Activated naive CD8-positive, alpha-beta T cell treated with anti-CD3 and anti-CD28 coated beads, Interleukin-2, amount 10 ng/mL, durations not matched to agents 7 days and 5 days (primary cell): Measurements from ENCODE around the gene DNAL1. TPM values are rescaled to one million over a fixed set of nuclear protein-coding genes. Genes with fewer than 3 reads are reported as not detected.
"Not testable (repeated sequence)": the region's sequence is repeated elsewhere in the genome, so short reads cannot be mapped to it uniquely, and the experiment has no call there.

Experiments used
- ATAC-seq: fragments of 150-1000 bp; cut with Tn5 transposase; one replicate; pipeline ENCODE4 v1.10.0; 2021; ENCODE audit warnings: low read depth, moderate library complexity
- POLR2A ChIA-PET: fragments of 350-600 bp; sonication (Branson Sonifier 250); formaldehyde crosslinking; loops from one replicate; lab custom pipeline; 2021; ENCODE audit warnings: antibody characterized with exemption; lab: Charles Lee
- DNase-seq: peaks from one replicate; pipeline ENCODE4 v3.0.0; 2021
- H3K27ac Mint-ChIP-seq: one replicate; pipeline ENCODE4 v1.8.0; 2022; ENCODE audit warnings: mild to moderate bottlenecking, mixed read lengths
- H3K27me3 Mint-ChIP-seq: one replicate; pipeline ENCODE4 v1.8.0; 2022; ENCODE audit warnings: mild to moderate bottlenecking, moderate library complexity, mixed read lengths
- H3K36me3 Mint-ChIP-seq: one replicate; pipeline ENCODE4 v1.8.0; 2021; ENCODE audit warnings: mild to moderate bottlenecking, mixed read lengths
- H3K4me1 Mint-ChIP-seq: one replicate; pipeline ENCODE4 v1.8.0; 2021; ENCODE audit warnings: mixed read lengths
- H3K4me3 Mint-ChIP-seq: one replicate; pipeline ENCODE4 v1.8.0; 2022; ENCODE audit warnings: mild to moderate bottlenecking, moderate library complexity, mixed read lengths
- H3K9me3 Mint-ChIP-seq: one replicate; pipeline ENCODE4 v1.8.0; 2021; ENCODE audit warnings: mixed read lengths
- total RNA-seq, 2 experiments: library from RNA; stranded (reverse); gene quantifications; one replicate each; pipeline ENCODE4 v1.2.3, GENCODE V29; 2021

Gene DNAL1
- total RNA-seq, 2 experiments from 2014 or later, result 6.3 TPM

GRCh38 chr14:73623504-73624054 lies 21.2 kb upstream of the DNAL1 start:
- DNase-seq (no peak), ATAC-seq (no peak)
- Mint-ChIP-seq H3K4me3 (no peak overlapping the region), H3K4me1 (no peaks in the 10 kb centered on the region), H3K9me3 (no peaks in the 10 kb centered on the region), H3K27ac (no peak overlapping the region), H3K36me3 (no peaks in the 10 kb centered on the region), H3K27me3 (peaks cover 8% of the 10 kb centered on the region)
- POLR2A ChIA-PET, result no interaction called here

- no peak overlapping the region for H3K4me3 Mint-ChIP-seq
- no peak overlapping the region for H3K27ac Mint-ChIP-seq
- no peaks in the 10 kb centered on the region for H3K4me1 Mint-ChIP-seq
- DNase-seq (no peak), ATAC-seq (no peak)
- H3K9me3 Mint-ChIP-seq, result no peaks in the 10 kb centered on the region
- POLR2A ChIA-PET, result interaction anchor here (1.0 kb wide), 2 partner anchors 19 to 135 kb away, joined by 4 read pairs; partner anchors contain the start of genes DNAL1 and RIOX1
- no peaks in the 10 kb centered on the region for H3K36me3 Mint-ChIP-seq
- H3K27me3 Mint-ChIP-seq, result peaks cover 9% of the 10 kb centered on the region
Measured at GRCh38 chr14:73625706-73626105, 19.1 kb upstream of the DNAL1 start.

- no peak for DNase-seq
- Mint-ChIP-seq H3K27me3 (peaks cover 13% of the 10 kb centered on the region), H3K4me1 (no peaks in the 10 kb centered on the region), H3K9me3 (no peaks in the 10 kb centered on the region), H3K4me3 (no peak overlapping the region), H3K27ac (no peak overlapping the region), H3K36me3 (no peaks in the 10 kb centered on the region)
- ATAC-seq, result no peak
- POLR2A ChIA-PET, result no interaction called here
Measured at GRCh38 chr14:73627151-73627558, 17.6 kb upstream of the DNAL1 start.

- DNase-seq, result no peak
- H3K27ac Mint-ChIP-seq, result no peak overlapping the region
- H3K27me3 Mint-ChIP-seq, result peaks cover 24% of the 10 kb centered on the region
- H3K4me3 Mint-ChIP-seq, result no peak overlapping the region
- no peaks in the 10 kb centered on the region for H3K36me3 Mint-ChIP-seq
- no peak for ATAC-seq
- POLR2A ChIA-PET, result no interaction called here
- no peaks in the 10 kb centered on the region for H3K9me3 Mint-ChIP-seq
- H3K4me1 Mint-ChIP-seq, result peaks cover 5% of the 10 kb centered on the region
Measured at GRCh38 chr14:73630009-73630780, 14.6 kb upstream of the DNAL1 start.

- ATAC-seq (peak; percentile 79), DNase-seq (peak; percentile 61)
- Mint-ChIP-seq H3K4me3 (peak overlapping the region; percentile 72), H3K9me3 (no peaks in the 10 kb centered on the region), H3K27ac (no peak overlapping the region), H3K27me3 (peaks cover 26% of the 10 kb centered on the region), H3K4me1 (peaks cover 5% of the 10 kb centered on the region), H3K36me3 (no peaks in the 10 kb centered on the region)
- POLR2A ChIA-PET, result interaction anchor here (0.7 kb wide), 1 partner anchor 41 kb away, joined by 3 read pairs; no protein-coding TSS in a partner anchor
Measured at GRCh38 chr14:73633116-73634010, 11.4 kb upstream of the DNAL1 start.

GRCh38 chr14:73634011-73634833 lies 10.6 kb upstream of the DNAL1 start:
- Mint-ChIP-seq H3K9me3 (no peaks in the 10 kb centered on the region), H3K4me1 (peaks cover 7% of the 10 kb centered on the region), H3K4me3 (peak overlapping the region; percentile 72), H3K36me3 (no peaks in the 10 kb centered on the region), H3K27ac (peak overlapping the region; percentile 3), H3K27me3 (peaks cover 26% of the 10 kb centered on the region)
- POLR2A ChIA-PET, result interaction anchor here (0.6 to 1.1 kb wide), 3 partner anchors 11 to 142 kb away, joined by 3 to 5 read pairs (median 4); partner anchors contain the start of genes ACOT6 and DNAL1
- DNase-seq (no peak), ATAC-seq (peak; percentile 15)

GRCh38 chr14:73636355-73636754 lies 8.4 kb upstream of the DNAL1 start:
- H3K9me3 Mint-ChIP-seq, H3K27ac Mint-ChIP-seq, H3K36me3 Mint-ChIP-seq, ATAC-seq, POLR2A ChIA-PET, H3K4me3 Mint-ChIP-seq, H3K4me1 Mint-ChIP-seq, DNase-seq: not testable (repeated sequence)
- H3K27me3 Mint-ChIP-seq, result peaks cover 22% of the 10 kb centered on the region

- Mint-ChIP-seq H3K9me3 (no peaks in the 10 kb centered on the region), H3K27ac (no peak overlapping the region), H3K4me1 (peaks cover 9% of the 10 kb centered on the region), H3K27me3 (peaks cover 18% of the 10 kb centered on the region), H3K4me3 (no peak overlapping the region), H3K36me3 (no peaks in the 10 kb centered on the region)
- POLR2A ChIA-PET, result no interaction called here
- no peak for ATAC-seq
- DNase-seq, result no peak
Measured at GRCh38 chr14:73637830-73638229, 7.0 kb upstream of the DNAL1 start.

- peaks cover 2% of the 10 kb centered on the region for H3K36me3 Mint-ChIP-seq
- no peak overlapping the region for H3K4me3 Mint-ChIP-seq
- POLR2A ChIA-PET, result interaction anchor here (0.5 to 0.6 kb wide), 2 partner anchors 8 to 119 kb away, joined by 3 to 7 read pairs; a partner anchor contains a TSS
- H3K27ac Mint-ChIP-seq, result no peak overlapping the region
- ATAC-seq (no peak), DNase-seq (no peak)
- no peaks in the 10 kb centered on the region for H3K27me3 Mint-ChIP-seq
- H3K9me3 Mint-ChIP-seq, result no peaks in the 10 kb centered on the region
- peaks cover 18% of the 10 kb centered on the region for H3K4me1 Mint-ChIP-seq
Measured at GRCh38 chr14:73640796-73641365, 3.9 kb upstream of the DNAL1 start.

- POLR2A ChIA-PET, result interaction anchor here (0.6 to 1.5 kb wide), 3 partner anchors 11 to 53 kb away, joined by 3 to 6 read pairs (median 4); partner anchors contain the start of gene ACOT6
- Mint-ChIP-seq H3K4me1 (peaks cover 16% of the 10 kb centered on the region), H3K27ac (peak overlapping the region; percentile 93), H3K4me3 (peak overlapping the region; percentile 100), H3K36me3 (peaks cover 2% of the 10 kb centered on the region), H3K27me3 (no peaks in the 10 kb centered on the region), H3K9me3 (no peaks in the 10 kb centered on the region)
- ATAC-seq (no peak), DNase-seq (no peak)
Measured at GRCh38 chr14:73645248-73645610, 443 bp downstream of the DNAL1 start.

- peaks cover 4% of the 10 kb centered on the region for H3K36me3 Mint-ChIP-seq
- H3K4me1 Mint-ChIP-seq, result peaks cover under 1% of the 10 kb centered on the region
- H3K9me3 Mint-ChIP-seq, result no peaks in the 10 kb centered on the region
- no peak overlapping the region for H3K4me3 Mint-ChIP-seq
- no peak for DNase-seq
- ATAC-seq, result no peak
- POLR2A ChIA-PET, result no interaction called here
- no peak overlapping the region for H3K27ac Mint-ChIP-seq
- no peaks in the 10 kb centered on the region for H3K27me3 Mint-ChIP-seq
Measured at GRCh38 chr14:73651005-73651404, 6.2 kb downstream of the DNAL1 start.

- DNase-seq (no peak), ATAC-seq (no peak)
- H3K36me3 Mint-ChIP-seq, result peaks cover 5% of the 10 kb centered on the region
- H3K4me1 Mint-ChIP-seq, result no peaks in the 10 kb centered on the region
- H3K9me3 Mint-ChIP-seq, result no peaks in the 10 kb centered on the region
- no peaks in the 10 kb centered on the region for H3K27me3 Mint-ChIP-seq
- H3K27ac Mint-ChIP-seq, result no peak overlapping the region
- POLR2A ChIA-PET, result no interaction called here
- no peak overlapping the region for H3K4me3 Mint-ChIP-seq
Measured at GRCh38 chr14:73655851-73656250, 11.1 kb downstream of the DNAL1 start.
